ENCODE data around the gene COL23A1. TPM values are rescaled to one million over a fixed set of nuclear protein-coding genes. Genes with fewer than 3 reads are reported as not detected.
A peak's percentile ranks its signal among the peaks of the same experiment; 100 is the strongest.

COL23A1 gene
- total RNA-seq, 1 donor from 2014 or later: 2.0 TPM

GRCh38 chr5:178450121-178451028, 139.8 kb downstream of the COL23A1 start:
- intact Hi-C loops (cut with DNase I): no loop called here
- Histone ChIP-seq H3K36me3 (no peaks in the 10 kb centered on the region), H3K9me3 (no peaks in the 10 kb centered on the region), H3K4me1 (no peaks in the 10 kb centered on the region), H3K27ac (no peak overlapping the region), H3K27me3 (no peaks in the 10 kb centered on the region), H3K4me3 (no peak overlapping the region)
- peak; percentile 13 for ATAC-seq
- DNase-seq: no peak
- no peak for TF ChIP-seq CTCF (IDR thresholded peaks at IDR 0.05)

- intact Hi-C loops (cut with DNase I): loop anchor here (10.0 kb wide), 1 partner anchor 145 kb away; the partner anchor contains the start of gene COL23A1
- ATAC-seq: peak; percentile 42
These were observed 140.8 kb downstream of the COL23A1 start for GRCh38 chr5:178449163-178450070.

GRCh38 chr5:178445534-178445933, 144.7 kb downstream of the COL23A1 start:
- H3K36me3 ChIP-seq: no peaks in the 10 kb centered on the region
- ATAC-seq: no peak
- H3K27ac ChIP-seq: no peak overlapping the region
- no peak for TF ChIP-seq CTCF (IDR thresholded peaks at IDR 0.05)
- no peaks in the 10 kb centered on the region for H3K4me1 ChIP-seq
- DNase-seq: no peak
- H3K27me3 ChIP-seq: no peaks in the 10 kb centered on the region
- intact Hi-C loops (cut with DNase I): loop anchor here (10.0 kb wide), 1 partner anchor 149 kb away; the partner anchor contains the start of gene COL23A1
- H3K9me3 ChIP-seq: no peaks in the 10 kb centered on the region
- H3K4me3 ChIP-seq: no peak overlapping the region

More at GRCh38 chr5:178449163-178450070, 140.8 kb downstream of the COL23A1 start:
- Histone ChIP-seq H3K27ac (no peak overlapping the region), H3K9me3 (no peaks in the 10 kb centered on the region), H3K4me1 (no peaks in the 10 kb centered on the region), H3K27me3 (no peaks in the 10 kb centered on the region), H3K36me3 (no peaks in the 10 kb centered on the region), H3K4me3 (no peak overlapping the region)
- no peak for DNase-seq
- TF ChIP-seq CTCF (IDR thresholded peaks at IDR 0.05): no peak

- intact Hi-C loops (cut with DNase I): loop anchor here (10.0 kb wide), 1 partner anchor 152 kb away; the partner anchor contains the start of gene COL23A1
- H3K36me3 ChIP-seq: no peaks in the 10 kb centered on the region
- H3K27me3 ChIP-seq: no peaks in the 10 kb centered on the region
- no peak for TF ChIP-seq CTCF (IDR thresholded peaks at IDR 0.05)
- DNase-seq (no peak), ATAC-seq (no peak)
- H3K9me3 ChIP-seq: no peaks in the 10 kb centered on the region
- no peak overlapping the region for H3K27ac ChIP-seq
- no peaks in the 10 kb centered on the region for H3K4me1 ChIP-seq
- no peak overlapping the region for H3K4me3 ChIP-seq
These were observed 147.6 kb downstream of the COL23A1 start for GRCh38 chr5:178442405-178443257.
